HepG2 (cell line): ENCODE measurements around the gene ACTR6. TPM values are rescaled to one million over a fixed set of nuclear protein-coding genes. Genes with fewer than 3 reads are reported as not detected.

Experiments
- ATM ChIP-seq: fragments of 450-650 bp; IDR thresholded peaks from 2 replicates; pipeline ENCODE4 v1.7.1; 2017; ENCODE audit warnings: mild to moderate bottlenecking, borderline replicate concordance
- DNMT1 ChIP-seq: sonication (generic); formaldehyde crosslinking; IDR thresholded peaks from 2 replicates; pipeline ENCODE4 v1.5.1; 2020; ENCODE audit warnings: mild to moderate bottlenecking, missing genetic modification reagents
- ELF1 ChIP-seq: sonication (generic); formaldehyde crosslinking; IDR thresholded peaks from 2 replicates; pipeline ENCODE4 v1.4.0; 2020; ENCODE audit warnings: missing genetic modification reagents
- FOXA1 ChIP-seq, 2 experiments: fragments of 450-650 bp in 1 of 2; sonication (generic) in 1 of 2; formaldehyde crosslinking in 1 of 2; IDR thresholded peaks; 2 replicates each; pipeline versions ENCODE4 v1.4.0 to v1.6.1; 2016 to 2020; ENCODE audit warnings: missing genetic modification reagents in 1 of 2
- HHEX ChIP-seq: IDR thresholded peaks from 2 replicates; pipeline ENCODE4 v1.6.1; 2016; ENCODE audit warnings: control low read depth
- IRX3 ChIP-seq: sonication (generic); formaldehyde crosslinking; IDR thresholded peaks from 2 replicates; pipeline ENCODE4 v1.8.1; 2023; ENCODE audit warnings: mild to moderate bottlenecking, low read depth, missing genetic modification reagents, borderline replicate concordance
- KLF16 ChIP-seq, 2 experiments: sonication (generic) in 1 of 2; formaldehyde crosslinking in 1 of 2; IDR thresholded peaks; 2 replicates each; pipeline versions ENCODE4 v1.6.1 to v1.8.0; 2016 to 2023; ENCODE audit warnings: missing genetic modification reagents in 2 of 2, missing compliant biosample characterization in 1 of 2
- NONO ChIP-seq, 2 experiments: fragments of 450-650 bp in 1 of 2; sonication (generic) in 1 of 2; formaldehyde crosslinking in 1 of 2; IDR thresholded peaks in 1 of 2; conservative IDR thresholded peaks in 1 of 2; 2 replicates each; pipeline versions ENCODE4 v1.6.1 to v1.8.0; 2017 to 2022; ENCODE audit warnings: mild to moderate bottlenecking in 1 of 2, missing genetic modification reagents in 1 of 2, moderate library complexity in 1 of 2
- TAF1 ChIP-seq: sonication (generic); formaldehyde crosslinking; IDR thresholded peaks from 2 replicates; pipeline ENCODE4 v1.4.0; 2020; ENCODE audit warnings: missing genetic modification reagents
- TBP ChIP-seq: sonication (generic); formaldehyde crosslinking; IDR thresholded peaks from 2 replicates; pipeline ENCODE4 v1.5.0; 2020; ENCODE audit warnings: missing genetic modification reagents
- U2AF1 ChIP-seq: fragments of 200-400 bp; formaldehyde crosslinking; optimal IDR thresholded peaks from 2 replicates; pipeline ENCODE3; 2017; ENCODE audit warnings: mild to moderate bottlenecking, low read depth, low read length
- ZNF138 ChIP-seq: sonication (generic); formaldehyde crosslinking; IDR thresholded peaks from 2 replicates; pipeline ENCODE4 v1.5.0; 2020; ENCODE audit warnings: mild to moderate bottlenecking, low read depth, missing genetic modification reagents
- ZNF337 ChIP-seq: sonication (generic); formaldehyde crosslinking; IDR thresholded peaks from 2 replicates; pipeline ENCODE4 v1.5.1; 2020; ENCODE audit warnings: missing genetic modification reagents, low read depth, mild to moderate bottlenecking, borderline replicate concordance
- ZNF724P ChIP-seq: sonication (generic); formaldehyde crosslinking; IDR thresholded peaks from 2 replicates; pipeline ENCODE4 v1.8.0; 2022; ENCODE audit warnings: missing genetic modification reagents, borderline replicate concordance
- ZNF737 ChIP-seq: sonication (generic); formaldehyde crosslinking; IDR thresholded peaks from 2 replicates; pipeline ENCODE4 v1.5.0; 2020; ENCODE audit warnings: missing genetic modification reagents, mild to moderate bottlenecking, borderline replicate concordance
- ZNF788 ChIP-seq: sonication (generic); formaldehyde crosslinking; IDR thresholded peaks from 2 replicates; pipeline ENCODE4 v1.5.0; 2020; ENCODE audit warnings: mild to moderate bottlenecking, missing genetic modification reagents, borderline replicate concordance
- polyA plus RNA-seq, 8 experiments: library from polyadenylated mRNA; depleted of rRNA in 3 of 8; stranded (reverse) in 7 of 8; unstranded in 1 of 8; fragments of >200 nt; fragmentation: Illumina TruSeq in 4 of 8; extraction: Trizol in 4 of 8; gene quantifications; 2 replicates each; pipeline versions ENCODE4 v1.2.1 to v1.2.3, GENCODE V29; 2011 to 2016; ENCODE audit warnings: low read depth in 4 of 8, missing spikeins in 1 of 8, mixed read lengths in 1 of 8; ENCODE audit not compliant: insufficient read depth in 1 of 8
- total RNA-seq, 5 experiments: library from RNA; depleted of rRNA; stranded (reverse); fragments of >200 nt; fragmentation: Illumina TruSeq; extraction: Trizol; gene quantifications; 2 replicates each; pipeline ENCODE4 v1.2.3, GENCODE V29; 2016; ENCODE audit warnings: low read depth in 1 of 5
- TF ChIP-seq, protein P1 (sequence below): sonication (generic); formaldehyde crosslinking; IDR thresholded peaks from 2 replicates; pipeline ENCODE4 v1.5.0; 2020; ENCODE audit warnings: mild to moderate bottlenecking, missing genetic modification reagents
- TF ChIP-seq, protein P2 (sequence below): sonication (generic); formaldehyde crosslinking; IDR thresholded peaks from 2 replicates; pipeline ENCODE4 v1.4.0; 2020; ENCODE audit warnings: missing genetic modification reagents, low read depth, mild to moderate bottlenecking, borderline replicate concordance
- TF ChIP-seq, protein P3 (sequence below): sonication (generic); formaldehyde crosslinking; IDR thresholded peaks from 2 replicates; pipeline ENCODE4 v1.4.0; 2020; ENCODE audit warnings: missing genetic modification reagents
- TF ChIP-seq, protein P4 (sequence below): IDR thresholded peaks from 2 replicates; pipeline ENCODE4 v1.6.1; 2012; ENCODE audit warnings: low read depth, low read length, improper control_type of control experiment

The ACTR6 gene
- total and polyA plus RNA-seq, 2 of the 13 experiments (the other 11 are each of a cell fraction or from before 2014, with no cell fraction given), result 12.9 to 22.4 TPM

DNA sequence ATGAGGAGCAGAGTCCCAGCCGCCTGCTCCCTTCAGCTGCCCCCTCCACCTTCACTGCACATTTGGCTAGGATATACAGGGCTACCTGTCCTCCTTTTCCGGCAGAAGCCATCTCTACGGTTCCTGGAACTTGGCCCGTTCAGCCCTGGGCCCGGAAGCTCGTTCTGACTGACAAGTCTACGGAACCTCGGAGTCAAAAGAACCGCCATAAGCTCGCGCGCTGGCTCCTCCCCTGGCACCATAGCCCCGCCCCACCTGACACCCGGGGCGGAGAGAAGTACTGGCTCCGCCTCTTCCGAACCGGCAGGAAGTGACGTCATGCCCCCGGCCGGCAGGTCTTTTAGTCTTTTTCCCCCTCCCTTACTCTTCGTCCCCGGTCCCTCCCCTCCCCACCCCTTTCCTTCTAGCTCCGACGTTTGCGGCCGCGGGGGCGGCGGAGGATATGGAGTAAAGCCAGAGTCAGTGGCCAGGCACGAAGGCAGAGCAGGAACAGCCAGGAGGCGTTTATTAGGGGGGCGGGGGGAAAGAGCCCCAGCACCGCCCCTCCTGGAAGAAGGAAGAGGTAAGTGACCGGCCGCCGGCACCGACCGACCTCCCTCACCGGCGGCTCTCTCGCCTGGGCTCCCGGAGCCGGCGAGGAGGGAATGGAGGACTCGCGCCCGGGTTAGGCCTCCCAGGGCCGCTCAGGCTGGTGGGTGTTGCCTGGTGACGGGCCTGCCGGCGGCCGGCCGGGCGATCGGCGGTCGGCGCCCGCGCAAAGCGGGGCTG lies 66.4 kb downstream of the ACTR6 start, which contains the start of the genes DEPDC4 and SCYL2 (continued):
- TF ChIP-seq, protein P1, sequence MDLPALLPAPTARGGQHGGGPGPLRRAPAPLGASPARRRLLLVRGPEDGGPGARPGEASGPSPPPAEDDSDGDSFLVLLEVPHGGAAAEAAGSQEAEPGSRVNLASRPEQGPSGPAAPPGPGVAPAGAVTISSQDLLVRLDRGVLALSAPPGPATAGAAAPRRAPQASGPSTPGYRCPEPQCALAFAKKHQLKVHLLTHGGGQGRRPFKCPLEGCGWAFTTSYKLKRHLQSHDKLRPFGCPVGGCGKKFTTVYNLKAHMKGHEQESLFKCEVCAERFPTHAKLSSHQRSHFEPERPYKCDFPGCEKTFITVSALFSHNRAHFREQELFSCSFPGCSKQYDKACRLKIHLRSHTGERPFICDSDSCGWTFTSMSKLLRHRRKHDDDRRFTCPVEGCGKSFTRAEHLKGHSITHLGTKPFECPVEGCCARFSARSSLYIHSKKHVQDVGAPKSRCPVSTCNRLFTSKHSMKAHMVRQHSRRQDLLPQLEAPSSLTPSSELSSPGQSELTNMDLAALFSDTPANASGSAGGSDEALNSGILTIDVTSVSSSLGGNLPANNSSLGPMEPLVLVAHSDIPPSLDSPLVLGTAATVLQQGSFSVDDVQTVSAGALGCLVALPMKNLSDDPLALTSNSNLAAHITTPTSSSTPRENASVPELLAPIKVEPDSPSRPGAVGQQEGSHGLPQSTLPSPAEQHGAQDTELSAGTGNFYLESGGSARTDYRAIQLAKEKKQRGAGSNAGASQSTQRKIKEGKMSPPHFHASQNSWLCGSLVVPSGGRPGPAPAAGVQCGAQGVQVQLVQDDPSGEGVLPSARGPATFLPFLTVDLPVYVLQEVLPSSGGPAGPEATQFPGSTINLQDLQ (CRISPR knock-in tag), result 0 out of 2 replicates have a peak, but pooled peaks have one; percentile 54
- TF ChIP-seq, protein P2, sequence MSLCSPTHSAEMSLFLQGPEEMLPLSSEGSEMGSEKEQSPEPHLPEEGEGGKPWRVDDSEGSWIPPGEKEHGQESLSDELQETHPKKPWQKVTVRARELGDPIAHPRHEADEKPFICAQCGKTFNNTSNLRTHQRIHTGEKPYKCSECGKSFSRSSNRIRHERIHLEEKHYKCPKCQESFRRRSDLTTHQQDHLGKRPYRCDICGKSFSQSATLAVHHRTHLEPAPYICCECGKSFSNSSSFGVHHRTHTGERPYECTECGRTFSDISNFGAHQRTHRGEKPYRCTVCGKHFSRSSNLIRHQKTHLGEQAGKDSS (CRISPR knock-in tag), result 0 out of 2 replicates have a peak, but pooled peaks have one; percentile 27
- no peak for TF ChIP-seq TBP
- TF ChIP-seq, protein P3, sequence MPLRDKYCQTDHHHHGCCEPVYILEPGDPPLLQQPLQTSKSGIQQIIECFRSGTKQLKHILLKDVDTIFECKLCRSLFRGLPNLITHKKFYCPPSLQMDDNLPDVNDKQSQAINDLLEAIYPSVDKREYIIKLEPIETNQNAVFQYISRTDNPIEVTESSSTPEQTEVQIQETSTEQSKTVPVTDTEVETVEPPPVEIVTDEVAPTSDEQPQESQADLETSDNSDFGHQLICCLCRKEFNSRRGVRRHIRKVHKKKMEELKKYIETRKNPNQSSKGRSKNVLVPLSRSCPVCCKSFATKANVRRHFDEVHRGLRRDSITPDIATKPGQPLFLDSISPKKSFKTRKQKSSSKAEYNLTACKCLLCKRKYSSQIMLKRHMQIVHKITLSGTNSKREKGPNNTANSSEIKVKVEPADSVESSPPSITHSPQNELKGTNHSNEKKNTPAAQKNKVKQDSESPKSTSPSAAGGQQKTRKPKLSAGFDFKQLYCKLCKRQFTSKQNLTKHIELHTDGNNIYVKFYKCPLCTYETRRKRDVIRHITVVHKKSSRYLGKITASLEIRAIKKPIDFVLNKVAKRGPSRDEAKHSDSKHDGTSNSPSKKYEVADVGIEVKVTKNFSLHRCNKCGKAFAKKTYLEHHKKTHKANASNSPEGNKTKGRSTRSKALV (CRISPR knock-in tag), result no peak
- TF ChIP-seq ZNF788 (CRISPR knock-in tag), result no peak; the same call in 1 of the 2 replicates
- TF ChIP-seq KLF16 (CRISPR knock-in tag; IDR thresholded peaks at IDR 0.05), result peak in 1 of 2 experiments; percentile 37; a peak in 1 of 4 replicates
- TF ChIP-seq IRX3 (CRISPR knock-in tag), result 0 out of 2 replicates have a peak, but pooled peaks have one; percentile 31
- no peak for TF ChIP-seq ATM
- TF ChIP-seq U2AF1, result peak; percentile 38
- TF ChIP-seq, protein P4, sequence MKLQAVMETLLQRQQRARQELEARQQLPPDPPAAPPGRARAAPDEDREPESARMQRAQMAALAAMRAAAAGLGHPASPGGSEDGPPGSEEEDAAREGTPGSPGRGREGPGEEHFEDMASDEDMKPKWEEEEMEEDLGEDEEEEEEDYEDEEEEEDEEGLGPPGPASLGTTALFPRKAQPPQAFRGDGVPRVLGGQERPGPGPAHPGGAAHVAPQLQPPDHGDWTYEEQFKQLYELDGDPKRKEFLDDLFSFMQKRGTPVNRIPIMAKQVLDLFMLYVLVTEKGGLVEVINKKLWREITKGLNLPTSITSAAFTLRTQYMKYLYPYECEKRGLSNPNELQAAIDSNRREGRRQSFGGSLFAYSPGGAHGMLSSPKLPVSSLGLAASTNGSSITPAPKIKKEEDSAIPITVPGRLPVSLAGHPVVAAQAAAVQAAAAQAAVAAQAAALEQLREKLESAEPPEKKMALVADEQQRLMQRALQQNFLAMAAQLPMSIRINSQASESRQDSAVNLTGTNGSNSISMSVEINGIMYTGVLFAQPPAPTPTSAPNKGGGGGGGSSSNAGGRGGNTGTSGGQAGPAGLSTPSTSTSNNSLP, result 0 out of 2 replicates have a peak, but pooled peaks have one; percentile 28
- TF ChIP-seq TAF1 (CRISPR knock-in tag), result peak; percentile 75
- TF ChIP-seq ELF1 (CRISPR knock-in tag), result peak; percentile 63
- TF ChIP-seq FOXA1 (IDR thresholded peaks at IDR 0.05), result no peak
- no peak for TF ChIP-seq FOXA1 (CRISPR knock-in tag; IDR thresholded peaks at IDR 0.05)
- peak; percentile 53; the same call in 1 of the 2 replicates for TF ChIP-seq ZNF724P
- no peak for TF ChIP-seq HHEX (CRISPR knock-in tag)
- no peak for TF ChIP-seq NONO (IDR thresholded peaks at IDR 0.05)
- TF ChIP-seq NONO (CRISPR knock-in tag; conservative IDR thresholded peaks at IDR 0.05), result peak; percentile 69
- TF ChIP-seq DNMT1, result no peak
- TF ChIP-seq ZNF737 (CRISPR knock-in tag), result no peak
- TF ChIP-seq ZNF337 (CRISPR knock-in tag), result 0 out of 2 replicates have a peak, but pooled peaks have one; percentile 22
- TF ChIP-seq ZNF138, result 0 out of 2 replicates have a peak, but pooled peaks have one; percentile 29
